ENCODE data around the gene ARHGAP23.

ARHGAP23 gene

GRCh38 chr17:38416840-38417209, 11.4 kb upstream of the ARHGAP23 start:
- peaks cover 11% of the 10 kb centered on the region for H3K4me1 ChIP-seq
- H3K27me3 ChIP-seq (ENCODE audit: low read depth), result peaks cover 20% of the 10 kb centered on the region
- no peak overlapping the region for H3K4me3 ChIP-seq
- H3K36me3 ChIP-seq (replicated peaks), result no peaks in the 10 kb centered on the region
- DNase-seq (ENCODE audit: low spot score in 2 of 2), result no peak
- in situ Hi-C loops (cut with MboI; ENCODE audit: low sequenced_read_pairs), result no loop called here
- H3K9me3 ChIP-seq, result no peaks in the 10 kb centered on the region

DNA sequence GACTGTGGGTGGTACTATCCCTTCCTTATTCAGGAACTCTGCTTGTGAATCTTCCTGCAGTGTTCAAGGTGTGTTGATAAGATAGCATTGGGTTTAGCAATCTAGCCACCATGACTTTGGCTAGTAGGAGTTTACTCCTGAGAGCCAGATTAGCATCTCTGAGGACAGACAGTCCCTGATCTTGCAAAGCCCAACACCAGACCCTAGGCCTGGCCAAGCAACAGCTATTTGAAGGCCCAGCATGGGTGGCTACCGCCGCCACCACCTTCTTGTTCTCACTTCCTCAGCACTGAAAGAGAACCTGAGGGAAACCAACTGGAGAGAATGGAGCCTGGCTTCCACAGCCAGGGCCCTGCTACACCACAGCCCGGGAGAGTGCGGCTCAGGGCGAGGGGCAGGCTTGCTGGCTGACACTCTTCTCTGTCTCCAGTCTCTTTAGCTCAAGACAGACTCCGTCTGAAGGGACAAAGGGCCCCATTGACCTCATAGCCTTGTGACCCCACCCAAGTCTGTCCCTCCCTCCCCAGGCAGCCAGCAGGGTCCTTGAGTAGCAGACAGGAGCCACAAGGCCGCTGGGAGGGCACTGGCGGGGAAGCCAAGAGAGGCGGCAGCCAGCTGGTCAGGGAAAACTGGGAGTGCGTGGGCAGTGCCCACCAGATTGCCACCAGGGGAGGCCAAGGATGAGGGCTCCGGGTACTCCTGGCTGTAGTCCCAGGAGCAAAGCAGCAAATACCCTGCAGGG, 10.9 kb upstream of the ARHGAP23 start:
- H3K36me3 ChIP-seq (replicated peaks), result no peaks in the 10 kb centered on the region

GRCh38 chr17:38418062-38418692, 10.1 kb upstream of the ARHGAP23 start:
- H3K36me3 ChIP-seq (replicated peaks), result no peaks in the 10 kb centered on the region
- no peaks in the 10 kb centered on the region for H3K9me3 ChIP-seq
- in situ Hi-C loops (cut with MboI; ENCODE audit: low sequenced_read_pairs), result no loop called here
- peaks cover 11% of the 10 kb centered on the region for H3K4me1 ChIP-seq
- peaks cover 26% of the 10 kb centered on the region for H3K27me3 ChIP-seq (ENCODE audit: low read depth)
- no peak for DNase-seq (ENCODE audit: low spot score in 2 of 2)
- H3K4me3 ChIP-seq, result no peak overlapping the region

More for the DNA sequence above, 10.9 kb upstream of the ARHGAP23 start:
- Histone ChIP-seq H3K4me1 (peaks cover 11% of the 10 kb centered on the region), H3K9me3 (no peaks in the 10 kb centered on the region), H3K27me3 (ENCODE audit: low read depth) (peaks cover 26% of the 10 kb centered on the region), H3K4me3 (no peak overlapping the region)
- in situ Hi-C loops (cut with MboI; ENCODE audit: low sequenced_read_pairs), result no loop called here
- DNase-seq (ENCODE audit: low spot score in 2 of 2), result no peak

- in situ Hi-C loops (cut with MboI; ENCODE audit: low sequenced_read_pairs), result no loop called here
- Histone ChIP-seq H3K36me3 (replicated peaks) (no peaks in the 10 kb centered on the region), H3K9me3 (no peaks in the 10 kb centered on the region), H3K27me3 (ENCODE audit: low read depth) (peaks cover 26% of the 10 kb centered on the region), H3K4me1 (peaks cover 11% of the 10 kb centered on the region), H3K4me3 (peak overlapping the region; percentile 21)
- DNase-seq (ENCODE audit: low spot score in 2 of 2), result peak in 1 of 2 experiments; percentile 50
These were observed 9.4 kb upstream of the ARHGAP23 start for GRCh38 chr17:38418693-38419507.

DNA sequence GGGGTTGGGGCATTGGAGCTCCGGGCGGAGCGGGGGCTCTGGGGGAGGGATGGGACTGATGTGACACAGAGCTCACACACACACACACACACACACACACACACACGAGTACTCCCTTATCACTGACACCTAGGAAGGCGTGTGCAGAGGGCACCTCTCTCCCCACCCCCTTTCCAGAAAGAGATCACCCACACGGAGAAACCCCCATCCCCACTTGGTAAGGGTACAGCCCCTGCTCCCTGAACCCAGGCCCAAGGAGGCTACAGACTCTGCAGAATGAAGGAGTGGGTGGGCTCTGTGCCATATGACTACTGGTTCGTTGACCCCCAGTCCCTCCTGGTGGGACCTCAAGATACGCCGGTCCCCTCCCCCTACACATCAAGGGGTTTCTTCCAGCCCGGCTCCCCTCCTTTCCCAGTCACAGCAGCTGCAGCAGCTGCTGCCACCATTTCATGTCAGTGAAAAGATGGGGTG, 8.7 kb upstream of the ARHGAP23 start:
- no peak for DNase-seq (ENCODE audit: low spot score in 2 of 2)
- no peaks in the 10 kb centered on the region for H3K36me3 ChIP-seq (replicated peaks)
- H3K9me3 ChIP-seq, result no peaks in the 10 kb centered on the region
- in situ Hi-C loops (cut with MboI; ENCODE audit: low sequenced_read_pairs), result no loop called here
- peak overlapping the region; percentile 21 for H3K4me3 ChIP-seq
- peaks cover 26% of the 10 kb centered on the region for H3K27me3 ChIP-seq (ENCODE audit: low read depth)
- peaks cover 11% of the 10 kb centered on the region for H3K4me1 ChIP-seq

GRCh38 chr17:38420518-38420917, 7.7 kb upstream of the ARHGAP23 start:
- no peaks in the 10 kb centered on the region for H3K9me3 ChIP-seq
- no peak overlapping the region for H3K4me3 ChIP-seq
- peaks cover 4% of the 10 kb centered on the region for H3K4me1 ChIP-seq
- DNase-seq (ENCODE audit: low spot score in 2 of 2), result no peak
- H3K36me3 ChIP-seq (replicated peaks), result no peaks in the 10 kb centered on the region
- H3K27me3 ChIP-seq (ENCODE audit: low read depth), result peaks cover 26% of the 10 kb centered on the region
- in situ Hi-C loops (cut with MboI; ENCODE audit: low sequenced_read_pairs), result loop anchor here (10.0 kb wide), 2 partner anchors 64 to 244 kb away; no protein-coding TSS in a partner anchor

DNA sequence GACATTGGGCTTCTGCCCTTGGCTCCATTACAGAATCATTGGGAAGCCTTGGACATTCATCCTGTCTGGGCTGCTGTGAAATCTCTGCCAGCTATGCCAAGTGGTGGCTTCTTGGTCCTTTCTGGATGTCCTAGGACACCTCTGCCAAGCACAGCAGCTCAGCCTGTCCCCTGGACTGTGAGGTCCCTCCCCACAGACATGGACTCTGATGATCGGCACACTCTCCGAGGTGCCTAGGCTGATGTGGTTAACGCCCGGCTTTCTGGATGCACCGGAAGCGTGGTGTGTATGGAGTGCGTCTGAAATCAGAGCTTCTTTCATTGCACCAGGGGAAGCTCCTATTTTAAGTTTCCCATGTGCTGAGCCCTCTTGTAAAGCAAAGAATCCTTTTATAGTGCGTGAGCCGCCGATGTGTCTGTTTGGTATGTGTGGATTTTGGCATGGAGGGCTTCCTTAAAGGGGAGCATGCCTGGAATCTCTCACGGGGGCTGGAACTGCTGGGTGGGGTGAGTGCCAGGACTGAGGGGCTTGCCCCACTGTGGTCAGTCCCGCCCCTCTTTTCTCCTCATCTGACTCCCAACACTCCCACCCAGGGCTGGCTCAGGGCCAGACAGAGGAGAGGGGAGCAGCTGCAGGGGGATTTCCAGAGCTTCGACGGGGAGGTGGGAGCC, 7.0 kb upstream of the ARHGAP23 start:
- Histone ChIP-seq H3K27me3 (ENCODE audit: low read depth) (peaks cover 26% of the 10 kb centered on the region), H3K4me3 (no peak overlapping the region), H3K9me3 (no peaks in the 10 kb centered on the region), H3K4me1 (no peaks in the 10 kb centered on the region), H3K36me3 (replicated peaks) (no peaks in the 10 kb centered on the region)
- DNase-seq (ENCODE audit: low spot score in 2 of 2), result no peak
- in situ Hi-C loops (cut with MboI; ENCODE audit: low sequenced_read_pairs), result loop anchor here (10.0 kb wide), 2 partner anchors 63 to 243 kb away; no protein-coding TSS in a partner anchor

- peaks cover 26% of the 10 kb centered on the region for H3K27me3 ChIP-seq (ENCODE audit: low read depth)
- no peaks in the 10 kb centered on the region for H3K4me1 ChIP-seq
- no peak for DNase-seq (ENCODE audit: low spot score in 2 of 2)
- in situ Hi-C loops (cut with MboI; ENCODE audit: low sequenced_read_pairs), result loop anchor here (10.0 kb wide), 2 partner anchors 63 to 243 kb away; no protein-coding TSS in a partner anchor
- H3K9me3 ChIP-seq, result no peaks in the 10 kb centered on the region
- H3K4me3 ChIP-seq, result no peak overlapping the region
- H3K36me3 ChIP-seq (replicated peaks), result no peaks in the 10 kb centered on the region
These were observed 6.1 kb upstream of the ARHGAP23 start for GRCh38 chr17:38421871-38422827.

GRCh38 chr17:38424297-38424972, 3.8 kb upstream of the ARHGAP23 start:
- no peak overlapping the region for H3K4me3 ChIP-seq
- no peaks in the 10 kb centered on the region for H3K36me3 ChIP-seq (replicated peaks)
- no peaks in the 10 kb centered on the region for H3K9me3 ChIP-seq
- DNase-seq (ENCODE audit: low spot score in 2 of 2), result no peak
- H3K27me3 ChIP-seq (ENCODE audit: low read depth), result peaks cover 28% of the 10 kb centered on the region
- H3K4me1 ChIP-seq, result no peaks in the 10 kb centered on the region
- in situ Hi-C loops (cut with MboI; ENCODE audit: low sequenced_read_pairs), result loop anchor here (10.0 kb wide), 2 partner anchors 60 to 240 kb away; no protein-coding TSS in a partner anchor

- no peak for DNase-seq (ENCODE audit: low spot score in 2 of 2)
- Histone ChIP-seq H3K9me3 (no peaks in the 10 kb centered on the region), H3K27me3 (ENCODE audit: low read depth) (peaks cover 22% of the 10 kb centered on the region), H3K4me1 (no peaks in the 10 kb centered on the region), H3K4me3 (no peak overlapping the region), H3K36me3 (replicated peaks) (no peaks in the 10 kb centered on the region)
- in situ Hi-C loops (cut with MboI; ENCODE audit: low sequenced_read_pairs), result loop anchor here (10.0 kb wide), 2 partner anchors 60 to 240 kb away; no protein-coding TSS in a partner anchor
These were observed 3.2 kb upstream of the ARHGAP23 start for GRCh38 chr17:38425031-38425430.

GRCh38 chr17:38425744-38426143, 2.5 kb upstream of the ARHGAP23 start:
- Histone ChIP-seq H3K4me3 (no peak overlapping the region), H3K4me1 (no peaks in the 10 kb centered on the region), H3K27me3 (ENCODE audit: low read depth) (peaks cover 20% of the 10 kb centered on the region), H3K9me3 (no peaks in the 10 kb centered on the region), H3K36me3 (replicated peaks) (no peaks in the 10 kb centered on the region)
- DNase-seq (ENCODE audit: low spot score in 2 of 2), result no peak
- in situ Hi-C loops (cut with MboI; ENCODE audit: low sequenced_read_pairs), result loop anchor here (10.0 kb wide), 2 partner anchors 59 to 239 kb away; no protein-coding TSS in a partner anchor

DNA sequence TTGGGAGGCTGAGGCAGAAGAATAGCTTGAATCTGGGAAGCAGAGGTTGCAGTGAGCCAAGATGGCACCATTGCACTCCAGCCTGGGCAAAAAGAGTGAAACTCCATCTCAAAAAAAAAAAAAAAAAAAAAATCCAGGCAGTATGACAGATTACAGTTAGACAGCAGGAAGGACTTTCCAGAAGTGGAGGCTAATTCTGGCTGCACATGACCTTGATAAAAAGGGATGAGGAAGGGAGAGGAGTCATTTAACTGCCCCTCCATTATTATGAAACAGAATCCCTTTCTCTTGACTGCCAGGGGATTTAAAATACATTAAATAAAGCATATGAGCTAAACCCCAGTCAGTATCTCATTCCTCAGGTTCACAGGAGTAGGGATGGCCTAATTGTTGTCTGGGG, 1.8 kb upstream of the ARHGAP23 start:
- no peak overlapping the region for H3K4me3 ChIP-seq
- no peaks in the 10 kb centered on the region for H3K9me3 ChIP-seq
- peaks cover 13% of the 10 kb centered on the region for H3K27me3 ChIP-seq (ENCODE audit: low read depth)
- no peak for DNase-seq (ENCODE audit: low spot score in 2 of 2)
- no peaks in the 10 kb centered on the region for H3K4me1 ChIP-seq
- in situ Hi-C loops (cut with MboI; ENCODE audit: low sequenced_read_pairs), result loop anchor here (10.0 kb wide), 2 partner anchors 58 to 238 kb away; no protein-coding TSS in a partner anchor
- H3K36me3 ChIP-seq (replicated peaks), result no peaks in the 10 kb centered on the region
